Measurements from ENCODE around the gene AFG1L. TPM values are rescaled to one million over a fixed set of nuclear protein-coding genes. Genes with fewer than 3 reads are reported as not detected.
A peak's percentile ranks its signal among the peaks of the same experiment; 100 is the strongest.

The AFG1L gene
- total and polyA plus RNA-seq, 2 experiments from 2014 or later, result 9.4 to 9.7 TPM

- Histone ChIP-seq H3K9me3 (ENCODE audit: low read depth) (no peaks in the 10 kb centered on the region), H4K20me1 (ENCODE audit: insufficient read depth, poor library complexity, severe bottlenecking) (peaks cover 92% of the 10 kb centered on the region), H3K27ac (no peak overlapping the region), H2AFZ (no peak overlapping the region), H3K4me2 (no peak overlapping the region), H3K27me3 (no peaks in the 10 kb centered on the region), H3K4me1 (ENCODE audit: insufficient read depth) (peaks cover 27% of the 10 kb centered on the region), H3K36me3 (replicated peaks; ENCODE audit: insufficient read depth, low read depth) (no peaks in the 10 kb centered on the region), H3K4me3 (no peak overlapping the region), H3K79me2 (peaks cover 99% of the 10 kb centered on the region), H3K9me2 (replicated peaks; ENCODE audit: insufficient read depth) (no peaks in the 10 kb centered on the region)
- DNase-seq (ENCODE audit: low spot score), result no peak
- 94% methylated on average over 5 of the region's 5 CpGs for WGBS (ENCODE audit: low lambda C conversion rate, missing lambda C conversion rate)
- TF ChIP-seq EZH2 (IDR thresholded peaks at IDR 0.05; ENCODE audit: borderline replicate concordance) (no peak), CTCF (IDR thresholded peaks at IDR 0.05; ENCODE audit: poor library complexity) (no peak), EZH2phosphoT487 (IDR thresholded peaks at IDR 0.05; ENCODE audit: low read depth, severe bottlenecking, unreplicated experiment) (no peak)
Observed at GRCh38 chr6:108568101-108568500, 273.2 kb downstream of the AFG1L start.

GRCh38 chr6:108568551-108569305, 273.9 kb downstream of the AFG1L start:
- H3K27me3 ChIP-seq, result no peaks in the 10 kb centered on the region
- H3K36me3 ChIP-seq (replicated peaks; ENCODE audit: insufficient read depth, low read depth), result no peaks in the 10 kb centered on the region
- no peak for TF ChIP-seq EZH2phosphoT487 (IDR thresholded peaks at IDR 0.05; ENCODE audit: low read depth, severe bottlenecking, unreplicated experiment)
- no peak for TF ChIP-seq EZH2 (IDR thresholded peaks at IDR 0.05; ENCODE audit: borderline replicate concordance)
- no peak for TF ChIP-seq CTCF (IDR thresholded peaks at IDR 0.05; ENCODE audit: poor library complexity)
- H4K20me1 ChIP-seq (ENCODE audit: insufficient read depth, poor library complexity, severe bottlenecking), result peaks cover 92% of the 10 kb centered on the region
- peaks cover 99% of the 10 kb centered on the region for H3K79me2 ChIP-seq
- 96% methylated on average over 3 of the region's 3 CpGs for WGBS (ENCODE audit: low lambda C conversion rate, missing lambda C conversion rate)
- no peaks in the 10 kb centered on the region for H3K9me2 ChIP-seq (replicated peaks; ENCODE audit: insufficient read depth)
- no peak overlapping the region for H3K4me3 ChIP-seq
- no peak overlapping the region for H3K4me2 ChIP-seq
- no peak for DNase-seq (ENCODE audit: low spot score)
- H3K27ac ChIP-seq, result no peak overlapping the region
- peaks cover 20% of the 10 kb centered on the region for H3K4me1 ChIP-seq (ENCODE audit: insufficient read depth)
- H3K9me3 ChIP-seq (ENCODE audit: low read depth), result no peaks in the 10 kb centered on the region
- H2AFZ ChIP-seq, result no peak overlapping the region

- H3K36me3 ChIP-seq (replicated peaks; ENCODE audit: insufficient read depth, low read depth), result no peaks in the 10 kb centered on the region
- TF ChIP-seq EZH2phosphoT487 (IDR thresholded peaks at IDR 0.05; ENCODE audit: low read depth, severe bottlenecking, unreplicated experiment) (no peak), CTCF (IDR thresholded peaks at IDR 0.05; ENCODE audit: poor library complexity) (peak; percentile 26)
- WGBS (ENCODE audit: low lambda C conversion rate, missing lambda C conversion rate), result 86% methylated on average over 1 of the region's 1 CpG
Observed at GRCh38 chr6:108570517-108570916, 275.7 kb downstream of the AFG1L start.

More at GRCh38 chr6:108570517-108570916, 275.7 kb downstream of the AFG1L start:
- H3K9me3 ChIP-seq (ENCODE audit: low read depth), result no peaks in the 10 kb centered on the region
- no peaks in the 10 kb centered on the region for H3K9me2 ChIP-seq (replicated peaks; ENCODE audit: insufficient read depth)
- H3K4me3 ChIP-seq, result no peak overlapping the region
- H3K27ac ChIP-seq, result no peak overlapping the region
- H3K4me2 ChIP-seq, result no peak overlapping the region
- DNase-seq (ENCODE audit: low spot score), result no peak
- peaks cover 6% of the 10 kb centered on the region for H3K4me1 ChIP-seq (ENCODE audit: insufficient read depth)
- H2AFZ ChIP-seq, result no peak overlapping the region
- peaks cover 86% of the 10 kb centered on the region for H4K20me1 ChIP-seq (ENCODE audit: insufficient read depth, poor library complexity, severe bottlenecking)
- H3K27me3 ChIP-seq, result no peaks in the 10 kb centered on the region
- H3K79me2 ChIP-seq, result peaks cover 99% of the 10 kb centered on the region
